Endothelial cell (in vitro differentiated cells): ENCODE measurements around the gene ADTRP. TPM values are rescaled to one million over a fixed set of nuclear protein-coding genes. Genes with fewer than 3 reads are reported as not detected.
"Not testable (repeated sequence)": the region's sequence is repeated elsewhere in the genome, so short reads cannot be mapped to it uniquely, and the experiment has no call there.

ENCODE experiments used
- DNase-seq: peaks from one replicate; pipeline ENCODE4 v3.0.0; 2021; ENCODE audit warnings: low spot score
- H3K27ac Mint-ChIP-seq: one replicate; pipeline ENCODE4 v1.8.0; 2021; ENCODE audit warnings: mixed read lengths, inconsistent platforms; ENCODE audit not compliant: unreplicated experiment
- H3K27me3 Mint-ChIP-seq: one replicate; pipeline ENCODE4 v1.8.0; 2021; ENCODE audit warnings: mild to moderate bottlenecking, moderate library complexity, mixed read lengths, inconsistent platforms; ENCODE audit not compliant: unreplicated experiment
- H3K36me3 Mint-ChIP-seq: one replicate; pipeline ENCODE4 v1.8.0; 2021; ENCODE audit warnings: mild to moderate bottlenecking, low read depth, mixed read lengths, inconsistent platforms; ENCODE audit not compliant: unreplicated experiment
- H3K4me1 Mint-ChIP-seq: one replicate; pipeline ENCODE4 v1.8.0; 2021; ENCODE audit warnings: mild to moderate bottlenecking, mixed read lengths, inconsistent platforms; ENCODE audit not compliant: unreplicated experiment
- H3K4me3 Mint-ChIP-seq: one replicate; pipeline ENCODE4 v1.8.0; 2021; ENCODE audit warnings: mild to moderate bottlenecking, mixed read lengths, inconsistent platforms; ENCODE audit not compliant: unreplicated experiment
- H3K9me3 Mint-ChIP-seq: one replicate; pipeline ENCODE4 v1.8.0; 2021; ENCODE audit warnings: mixed read lengths, inconsistent platforms; ENCODE audit not compliant: unreplicated experiment
- total RNA-seq: library from RNA; stranded (reverse); fragmentation: NEBNext Ultra II Directional; extraction: Animal tissue kit (Norgen Biotek cat#: 25700); gene quantifications from one replicate; pipeline ENCODE4 v1.2.1, GENCODE V29; 2021; ENCODE audit not compliant: unreplicated experiment
- TF ChIP-seq, protein P1 (sequence below): fragments of 200-600 bp; sonication (generic); IDR thresholded peaks from one replicate; pipeline ENCODE4 v1.5.0; 2021; ENCODE audit warnings: antibody characterized with exemption; ENCODE audit not compliant: unreplicated experiment

Gene ADTRP
- total RNA-seq, 1 donor from 2014 or later = not detected

DNA sequence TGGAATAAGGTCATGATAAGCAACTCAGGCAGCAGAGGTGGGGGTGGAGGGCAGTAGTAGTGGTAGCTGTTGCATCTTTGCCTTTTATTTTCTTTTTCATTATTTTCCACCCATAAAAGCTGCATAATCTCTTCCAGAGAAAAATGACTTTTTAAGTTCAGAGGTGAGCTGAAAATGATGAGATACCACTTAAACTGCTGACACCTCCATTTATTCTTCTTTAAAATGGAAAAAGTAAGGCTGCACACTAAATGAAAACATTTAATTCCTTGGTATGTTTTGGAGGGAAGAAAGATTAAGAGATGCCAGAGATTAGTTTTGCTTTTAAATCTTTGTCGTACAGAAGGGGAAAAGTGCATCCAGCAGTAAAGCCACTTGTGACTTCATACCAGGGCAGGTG lies 97.2 kb downstream of the ADTRP start:
- DNase-seq = no peak
- no peaks in the 10 kb centered on the region for H3K27me3 Mint-ChIP-seq
- no peak overlapping the region for H3K27ac Mint-ChIP-seq
- H3K9me3 Mint-ChIP-seq = peaks cover 4% of the 10 kb centered on the region
- peaks cover 3% of the 10 kb centered on the region for H3K36me3 Mint-ChIP-seq
- TF ChIP-seq, protein P1, sequence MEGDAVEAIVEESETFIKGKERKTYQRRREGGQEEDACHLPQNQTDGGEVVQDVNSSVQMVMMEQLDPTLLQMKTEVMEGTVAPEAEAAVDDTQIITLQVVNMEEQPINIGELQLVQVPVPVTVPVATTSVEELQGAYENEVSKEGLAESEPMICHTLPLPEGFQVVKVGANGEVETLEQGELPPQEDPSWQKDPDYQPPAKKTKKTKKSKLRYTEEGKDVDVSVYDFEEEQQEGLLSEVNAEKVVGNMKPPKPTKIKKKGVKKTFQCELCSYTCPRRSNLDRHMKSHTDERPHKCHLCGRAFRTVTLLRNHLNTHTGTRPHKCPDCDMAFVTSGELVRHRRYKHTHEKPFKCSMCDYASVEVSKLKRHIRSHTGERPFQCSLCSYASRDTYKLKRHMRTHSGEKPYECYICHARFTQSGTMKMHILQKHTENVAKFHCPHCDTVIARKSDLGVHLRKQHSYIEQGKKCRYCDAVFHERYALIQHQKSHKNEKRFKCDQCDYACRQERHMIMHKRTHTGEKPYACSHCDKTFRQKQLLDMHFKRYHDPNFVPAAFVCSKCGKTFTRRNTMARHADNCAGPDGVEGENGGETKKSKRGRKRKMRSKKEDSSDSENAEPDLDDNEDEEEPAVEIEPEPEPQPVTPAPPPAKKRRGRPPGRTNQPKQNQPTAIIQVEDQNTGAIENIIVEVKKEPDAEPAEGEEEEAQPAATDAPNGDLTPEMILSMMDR = no peak
- H3K4me3 Mint-ChIP-seq = no peak overlapping the region
- no peaks in the 10 kb centered on the region for H3K4me1 Mint-ChIP-seq

DNA sequence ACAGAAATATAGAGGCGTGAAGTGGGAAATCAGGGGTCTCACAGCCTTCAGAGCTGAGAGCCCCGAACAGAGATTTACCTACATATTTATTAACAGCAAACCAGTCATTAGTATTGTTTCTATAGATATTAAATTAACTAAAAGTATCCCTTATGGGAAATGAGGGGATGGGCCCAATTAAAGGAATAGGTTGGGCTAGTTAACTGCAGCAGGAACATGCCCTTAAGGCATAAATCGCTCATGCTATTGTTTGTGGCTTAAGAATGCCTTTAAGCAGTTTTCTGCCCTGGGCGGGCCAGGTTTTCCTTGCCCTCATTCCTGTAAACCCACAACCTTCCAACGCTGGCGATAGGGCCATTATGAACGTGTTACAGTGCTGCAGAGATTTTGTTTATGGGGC lies 98.1 kb downstream of the ADTRP start:
- H3K27ac Mint-ChIP-seq, H3K27me3 Mint-ChIP-seq, DNase-seq, H3K36me3 Mint-ChIP-seq, H3K4me1 Mint-ChIP-seq, H3K9me3 Mint-ChIP-seq: not testable (repeated sequence)
- H3K4me3 Mint-ChIP-seq = peak overlapping the region; percentile 67

DNA sequence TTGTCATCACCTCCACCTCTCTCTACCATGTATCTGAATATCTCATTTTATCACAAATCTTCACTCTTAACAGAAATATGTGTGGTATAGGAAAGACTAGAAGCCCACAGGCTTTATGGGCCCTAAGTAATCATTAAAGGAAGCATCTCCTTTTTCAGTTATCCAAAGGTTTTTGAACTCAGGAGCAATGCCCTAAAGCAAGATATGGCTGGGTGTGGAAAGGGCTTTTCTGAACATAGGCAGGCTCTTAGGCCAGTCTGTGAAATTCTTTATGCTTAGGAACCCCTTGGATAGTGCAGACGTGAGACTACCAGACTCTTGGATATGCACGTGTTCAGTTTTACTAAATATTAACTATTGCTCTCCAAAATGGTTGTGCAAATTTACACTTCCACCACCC lies 99.5 kb downstream of the ADTRP start:
- no peak overlapping the region for H3K4me3 Mint-ChIP-seq
- peaks cover 4% of the 10 kb centered on the region for H3K9me3 Mint-ChIP-seq
- H3K4me1 Mint-ChIP-seq = no peaks in the 10 kb centered on the region
- DNase-seq = no peak
- TF ChIP-seq, protein P1 = no peak
- no peaks in the 10 kb centered on the region for H3K27me3 Mint-ChIP-seq
- H3K36me3 Mint-ChIP-seq = peaks cover 3% of the 10 kb centered on the region
- no peak overlapping the region for H3K27ac Mint-ChIP-seq

DNA sequence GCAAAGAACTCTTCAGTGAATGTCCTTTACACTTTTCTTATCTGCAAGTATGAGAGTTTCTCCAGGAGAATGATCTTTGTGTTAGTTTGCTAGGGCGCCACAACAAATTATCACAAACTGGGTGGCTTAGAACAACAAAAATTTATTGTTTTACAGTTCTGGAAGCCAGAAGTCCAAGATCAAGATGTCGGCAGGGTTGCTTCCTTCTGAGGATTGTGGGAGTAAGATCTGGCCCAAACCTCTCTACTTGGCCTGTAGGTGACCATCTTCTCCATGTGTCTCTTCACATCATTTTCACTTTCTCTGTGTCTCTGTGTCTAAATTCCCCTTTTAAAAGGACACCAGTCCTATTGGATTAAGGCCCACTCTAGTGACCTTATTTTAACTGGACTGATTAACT lies 103.0 kb downstream of the ADTRP start:
- TF ChIP-seq, protein P1 = no peak
- Mint-ChIP-seq H3K36me3 (peaks cover 3% of the 10 kb centered on the region), H3K27ac (no peak overlapping the region), H3K9me3 (peaks cover 4% of the 10 kb centered on the region), H3K4me1 (no peaks in the 10 kb centered on the region), H3K27me3 (no peaks in the 10 kb centered on the region), H3K4me3 (no peak overlapping the region)
- DNase-seq = no peak

DNA sequence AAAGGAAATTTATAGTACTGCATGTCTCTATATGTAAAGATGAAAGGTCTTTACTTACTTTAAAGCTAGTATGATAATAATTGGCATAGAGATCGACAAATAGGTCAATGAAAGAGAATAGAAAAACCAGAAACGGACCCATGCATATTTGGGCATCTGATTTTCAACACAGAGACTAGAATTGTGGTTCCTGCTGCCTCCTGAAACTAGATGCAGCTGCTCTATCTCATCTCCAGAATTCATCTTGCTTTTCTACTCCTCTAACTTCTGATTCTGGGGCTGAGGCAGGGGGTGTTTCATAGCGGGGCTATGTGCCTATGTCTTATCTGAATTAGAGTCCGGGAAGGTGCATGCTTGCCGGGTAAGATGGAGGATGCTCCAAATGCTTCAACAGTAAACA lies 105.9 kb downstream of the ADTRP start:
- H3K4me3 Mint-ChIP-seq = no peak overlapping the region
- H3K36me3 Mint-ChIP-seq = no peaks in the 10 kb centered on the region
- H3K27me3 Mint-ChIP-seq = no peaks in the 10 kb centered on the region
- H3K4me1 Mint-ChIP-seq = no peaks in the 10 kb centered on the region
- H3K27ac Mint-ChIP-seq = no peak overlapping the region
- DNase-seq = no peak
- TF ChIP-seq, protein P1 = no peak
- H3K9me3 Mint-ChIP-seq = no peaks in the 10 kb centered on the region

DNA sequence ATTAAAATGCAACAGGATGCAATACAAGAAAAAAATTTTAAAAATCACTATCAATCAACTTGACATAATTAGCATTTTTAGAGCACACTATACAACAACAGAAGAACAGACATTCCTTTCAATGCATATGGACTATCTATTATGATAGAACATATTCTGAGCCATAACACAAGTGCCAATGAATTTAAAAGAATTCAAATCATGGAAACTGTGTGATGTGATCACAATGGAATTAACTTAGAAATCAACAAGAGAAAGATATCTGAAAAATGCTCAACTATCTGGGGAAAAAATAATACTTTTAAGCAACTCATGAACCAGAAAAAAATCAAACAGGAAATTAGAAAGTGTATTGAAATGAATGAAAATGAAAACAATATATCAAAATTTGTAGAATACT lies 106.3 kb downstream of the ADTRP start:
- Mint-ChIP-seq H3K27me3 (no peaks in the 10 kb centered on the region), H3K27ac (no peak overlapping the region), H3K9me3 (no peaks in the 10 kb centered on the region), H3K4me1 (no peaks in the 10 kb centered on the region), H3K36me3 (no peaks in the 10 kb centered on the region), H3K4me3 (no peak overlapping the region)
- TF ChIP-seq, protein P1 = no peak
- DNase-seq = no peak
